Fibroblast of lung (primary cell): ENCODE measurements around the gene TSC22D1. TPM values are rescaled to one million over a fixed set of nuclear protein-coding genes. Genes with fewer than 3 reads are reported as not detected.

Source experiments
- DNase-seq, 2 donors: peaks; one replicate each; pipeline versions ENCODE4 v3.0.0 to v3.0.0-alpha.2; 2010; ENCODE audit warnings: low read depth in 2 of 2
- H2AFZ ChIP-seq: 2 replicates; pipeline ENCODE4 v1.5.1; 2012; ENCODE audit warnings: low read length, control low read depth, inconsistent platforms
- H3K27ac ChIP-seq: 2 replicates; pipeline ENCODE4 v1.5.1; 2011; ENCODE audit warnings: low read length, control low read depth; ENCODE audit not compliant: insufficient read depth
- H3K27me3 ChIP-seq: 2 replicates; pipeline ENCODE4 v1.5.1; 2011; ENCODE audit warnings: mild to moderate bottlenecking, low read length; ENCODE audit not compliant: control insufficient read depth, insufficient read depth
- H3K36me3 ChIP-seq: 2 replicates; pipeline ENCODE4 v1.5.1; 2011; ENCODE audit warnings: low read length; ENCODE audit not compliant: control insufficient read depth, insufficient read depth
- H3K4me1 ChIP-seq: 2 replicates; pipeline ENCODE4 v1.5.1; 2011; ENCODE audit warnings: low read length; ENCODE audit not compliant: control insufficient read depth, insufficient read depth; ENCODE audit errors: extremely low read depth
- H3K4me2 ChIP-seq: 2 replicates; pipeline ENCODE4 v1.5.1; 2011; ENCODE audit warnings: low read length, control low read depth; ENCODE audit not compliant: insufficient read depth; ENCODE audit errors: extremely low read depth
- H3K4me3 ChIP-seq, 4 experiments: fragments of 200-600 bp in 1 of 4; sonication (generic) in 1 of 4; replicated peaks in 1 of 4; 2 replicates each; pipeline ENCODE4 v1.5.1; 2011 to 2016; ENCODE audit warnings: low read length in 4 of 4, low read depth in 3 of 4, mild to moderate bottlenecking in 3 of 4, control low read depth in 2 of 4, inconsistent platforms in 1 of 4, mixed read lengths in 1 of 4; ENCODE audit not compliant: insufficient read depth in 1 of 4; ENCODE audit errors: control extremely low read depth in 1 of 4
- H3K79me2 ChIP-seq: 2 replicates; pipeline ENCODE4 v1.5.1; 2012; ENCODE audit warnings: mild to moderate bottlenecking, low read length, inconsistent platforms; ENCODE audit not compliant: control insufficient read depth, insufficient read depth
- H3K9ac ChIP-seq: 2 replicates; pipeline ENCODE4 v1.5.1; 2011; ENCODE audit warnings: mild to moderate bottlenecking, low read length, control low read depth; ENCODE audit not compliant: insufficient read depth
- H3K9me3 ChIP-seq: 2 replicates; pipeline ENCODE4 v1.5.1; 2012; ENCODE audit warnings: low read depth, low read length; ENCODE audit not compliant: control insufficient read depth, insufficient read depth
- H4K20me1 ChIP-seq: 2 replicates; pipeline ENCODE4 v1.5.1; 2011; ENCODE audit warnings: low read length; ENCODE audit not compliant: control insufficient read depth, insufficient read depth; ENCODE audit errors: extremely low read depth
- EZH2 ChIP-seq: IDR thresholded peaks from 2 replicates; pipeline ENCODE4 v1.5.1; 2012; ENCODE audit warnings: low read length, control low read depth, mild to moderate bottlenecking; ENCODE audit errors: missing control alignments
- polyA plus RNA-seq, 2 donors: library from polyadenylated mRNA; depleted of rRNA in 1 of 2; stranded (reverse) in 1 of 2; unstranded in 1 of 2; fragments of >200 nt; gene quantifications; 2 replicates each; pipeline ENCODE4 v1.2.1, GENCODE V29; 2011 to 2012; ENCODE audit warnings: missing spikeins in 1 of 2
- total RNA-seq: library from RNA; depleted of rRNA; stranded (reverse); fragments of >200 nt; gene quantifications from 2 replicates; pipeline ENCODE4 v1.2.1, GENCODE V29; 2014
- TF ChIP-seq, protein P1 (sequence below), 2 donors: IDR thresholded peaks in 1 of 2; conservative IDR thresholded peaks in 1 of 2; 1 replicate in 1 of 2; 2 replicates in 1 of 2; pipeline ENCODE4 v1.5.1; 2011 to 2012; ENCODE audit warnings: low read length in 2 of 2, control low read depth in 1 of 2, inconsistent platforms in 1 of 2, low read depth in 1 of 2, mild to moderate bottlenecking in 1 of 2

Gene TSC22D1
- total and polyA plus RNA-seq, 2 donors (not counting 1 experiment from before 2014, with no cell fraction given): 80.4 to 97.6 TPM

DNA sequence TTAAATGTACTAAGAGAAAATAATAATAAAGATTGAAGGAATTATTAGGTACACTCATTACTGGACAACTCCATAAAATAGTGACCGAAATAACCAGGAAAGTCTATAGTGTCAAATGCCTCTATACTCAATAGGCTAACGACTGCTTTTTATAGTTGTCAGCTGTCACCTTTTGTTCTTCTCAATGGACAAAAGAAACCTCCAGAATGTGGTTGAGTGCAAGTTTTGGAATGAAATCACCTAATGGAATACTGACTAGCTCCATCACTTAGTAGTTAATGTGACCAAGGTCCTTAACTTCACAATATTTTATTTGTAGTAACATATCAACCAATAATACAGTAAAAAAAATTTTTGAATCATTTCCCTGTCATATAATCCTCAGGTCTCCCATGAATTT lies 18.1 kb downstream of the TSC22D1 start:
- Histone ChIP-seq H3K9me3 (no peaks in the 10 kb centered on the region), H2AFZ (no peak overlapping the region), H3K79me2 (peaks cover 24% of the 10 kb centered on the region), H3K4me1 (no peaks in the 10 kb centered on the region), H3K9ac (no peak overlapping the region), H3K4me3 (no peak overlapping the region), H3K27me3 (no peaks in the 10 kb centered on the region), H4K20me1 (no peaks in the 10 kb centered on the region), H3K36me3 (no peaks in the 10 kb centered on the region), H3K4me2 (no peak overlapping the region), H3K27ac (no peak overlapping the region)
- DNase-seq: no peak
- no peak for TF ChIP-seq EZH2
- TF ChIP-seq, protein P1, sequence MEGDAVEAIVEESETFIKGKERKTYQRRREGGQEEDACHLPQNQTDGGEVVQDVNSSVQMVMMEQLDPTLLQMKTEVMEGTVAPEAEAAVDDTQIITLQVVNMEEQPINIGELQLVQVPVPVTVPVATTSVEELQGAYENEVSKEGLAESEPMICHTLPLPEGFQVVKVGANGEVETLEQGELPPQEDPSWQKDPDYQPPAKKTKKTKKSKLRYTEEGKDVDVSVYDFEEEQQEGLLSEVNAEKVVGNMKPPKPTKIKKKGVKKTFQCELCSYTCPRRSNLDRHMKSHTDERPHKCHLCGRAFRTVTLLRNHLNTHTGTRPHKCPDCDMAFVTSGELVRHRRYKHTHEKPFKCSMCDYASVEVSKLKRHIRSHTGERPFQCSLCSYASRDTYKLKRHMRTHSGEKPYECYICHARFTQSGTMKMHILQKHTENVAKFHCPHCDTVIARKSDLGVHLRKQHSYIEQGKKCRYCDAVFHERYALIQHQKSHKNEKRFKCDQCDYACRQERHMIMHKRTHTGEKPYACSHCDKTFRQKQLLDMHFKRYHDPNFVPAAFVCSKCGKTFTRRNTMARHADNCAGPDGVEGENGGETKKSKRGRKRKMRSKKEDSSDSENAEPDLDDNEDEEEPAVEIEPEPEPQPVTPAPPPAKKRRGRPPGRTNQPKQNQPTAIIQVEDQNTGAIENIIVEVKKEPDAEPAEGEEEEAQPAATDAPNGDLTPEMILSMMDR (conservative IDR thresholded peaks at IDR 0.05 in 1 of 2, IDR thresholded peaks at IDR 0.05 in 1 of 2; ENCODE audit: low read depth in 1 of 2, low read length in 2 of 2): no peak

DNA sequence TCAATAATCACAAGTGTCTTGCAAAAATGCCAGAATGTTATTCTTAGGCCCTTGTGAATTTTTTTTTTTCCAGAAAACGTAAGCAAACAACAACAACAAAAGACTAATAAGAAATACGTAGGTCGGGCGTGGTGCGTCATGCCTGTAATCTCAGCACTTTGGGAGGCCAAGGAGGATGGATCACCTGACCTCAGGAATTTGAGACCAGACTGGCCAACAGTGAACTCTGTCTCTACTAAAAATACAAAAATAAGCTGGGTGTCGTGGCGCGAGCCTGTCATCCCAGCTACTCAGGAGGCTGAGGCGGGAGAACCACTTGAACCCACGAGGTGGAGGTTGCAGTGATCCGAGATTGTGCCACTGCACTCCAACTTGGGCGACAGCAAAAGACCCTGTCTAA lies 20.9 kb downstream of the TSC22D1 start:
- no peak overlapping the region for H2AFZ ChIP-seq
- H3K4me1 ChIP-seq: no peaks in the 10 kb centered on the region
- TF ChIP-seq, protein P1 (conservative IDR thresholded peaks at IDR 0.05 in 1 of 2, IDR thresholded peaks at IDR 0.05 in 1 of 2; ENCODE audit: low read depth in 1 of 2, low read length in 2 of 2): no peak
- TF ChIP-seq EZH2: no peak
- H3K9me3 ChIP-seq: no peaks in the 10 kb centered on the region
- no peak for DNase-seq
- H4K20me1 ChIP-seq: no peaks in the 10 kb centered on the region
- peaks cover 12% of the 10 kb centered on the region for H3K79me2 ChIP-seq
- no peak overlapping the region for H3K4me2 ChIP-seq
- no peak overlapping the region for H3K4me3 ChIP-seq
- no peak overlapping the region for H3K27ac ChIP-seq
- no peaks in the 10 kb centered on the region for H3K36me3 ChIP-seq
- no peak overlapping the region for H3K9ac ChIP-seq
- H3K27me3 ChIP-seq: no peaks in the 10 kb centered on the region

DNA sequence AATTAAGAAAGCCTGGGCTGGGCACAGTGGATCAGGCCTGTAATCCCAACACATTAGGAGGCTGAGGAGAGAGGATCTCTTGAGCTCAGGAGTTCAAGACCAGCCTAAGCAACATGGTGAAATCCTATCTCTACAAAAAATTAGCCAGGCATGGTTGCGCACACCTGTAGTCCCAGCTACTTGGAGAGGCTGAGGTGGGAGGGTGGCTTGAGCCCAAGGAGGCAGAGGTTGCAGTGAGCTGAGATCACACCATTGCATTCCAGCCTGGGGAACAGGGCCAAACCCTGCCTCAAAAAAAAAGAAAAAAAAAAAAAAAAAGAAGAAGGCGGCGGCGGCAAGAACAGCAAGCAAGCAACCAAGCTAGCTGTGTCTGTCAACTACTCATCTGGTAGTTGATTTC lies 26.7 kb downstream of the TSC22D1 start:
- peaks cover 12% of the 10 kb centered on the region for H3K79me2 ChIP-seq

More for the DNA sequence above, 26.7 kb downstream of the TSC22D1 start:
- Histone ChIP-seq H2AFZ (no peak overlapping the region), H3K27ac (no peak overlapping the region), H4K20me1 (no peaks in the 10 kb centered on the region), H3K4me1 (no peaks in the 10 kb centered on the region), H3K4me2 (no peak overlapping the region), H3K27me3 (no peaks in the 10 kb centered on the region), H3K4me3 (no peak overlapping the region), H3K9me3 (no peaks in the 10 kb centered on the region), H3K9ac (no peak overlapping the region), H3K36me3 (no peaks in the 10 kb centered on the region)
- no peak for TF ChIP-seq EZH2
- TF ChIP-seq, protein P1 (conservative IDR thresholded peaks at IDR 0.05 in 1 of 2, IDR thresholded peaks at IDR 0.05 in 1 of 2; ENCODE audit: low read depth in 1 of 2, low read length in 2 of 2): no peak
- peak in 1 of 2 donors; percentile 26 for DNase-seq
